ENCODE results near the gene RNF207. TPM values are rescaled to one million over a fixed set of nuclear protein-coding genes. Genes with fewer than 3 reads are reported as not detected.

RNF207 gene
- polyA plus RNA-seq, 1 of the 3 experiments (the other 2 are of a cell fraction): 25.4 TPM

DNA sequence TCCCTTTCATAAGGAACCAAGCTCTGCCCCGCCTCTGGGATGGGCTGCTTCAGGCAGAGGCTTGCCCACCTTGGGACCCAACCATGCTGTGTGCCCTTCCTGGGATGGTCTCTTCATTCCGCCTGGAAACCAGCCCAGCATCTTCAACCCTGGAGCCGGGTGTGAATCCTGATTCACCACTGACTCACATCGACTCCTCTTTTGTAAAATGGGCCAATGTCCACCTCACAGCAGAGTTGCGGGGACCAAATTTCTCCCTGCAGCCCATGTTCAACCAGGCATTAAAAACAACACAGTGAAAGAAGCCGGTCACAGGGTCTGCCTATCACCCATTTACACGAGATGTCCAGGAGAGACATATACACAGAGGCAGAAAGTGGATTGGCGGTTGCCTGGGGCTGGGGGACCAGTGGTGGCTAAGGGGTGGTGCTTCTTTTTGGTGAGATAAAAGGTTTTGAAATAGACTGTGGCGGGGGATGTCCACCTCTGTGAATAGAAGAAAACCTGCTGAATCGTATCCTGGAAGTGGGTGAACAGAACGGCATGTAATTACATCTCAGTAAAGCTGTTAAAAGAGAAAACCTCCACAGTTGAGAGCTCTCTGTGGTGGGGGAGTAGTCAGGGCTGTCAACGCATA is 61.9 kb downstream of the RNF207 start:
- Histone ChIP-seq H3K9me3 (no peaks in the 10 kb centered on the region), H3K4me1 (ENCODE audit: control insufficient read depth in 1 of 2, insufficient read depth in 2 of 2, low read depth in 1 of 2, low read length in 1 of 2) (peaks cover under 1 to 49% of the 10 kb centered on the region in 2 experiments; a peak in 2 of 4 replicates), H4K20me1 (ENCODE audit: insufficient read depth) (peaks cover 5% of the 10 kb centered on the region; the same call in 1 of the 2 replicates), H3K27ac (ENCODE audit: low read depth in 2 of 2, low read length in 1 of 2) (no peak overlapping the region), H3K36me3 (replicated peaks in 1 of 2; ENCODE audit: control insufficient read depth in 1 of 2, insufficient read depth in 2 of 2, low read length in 1 of 2) (no peaks in the 10 kb centered on the region), H3F3A (replicated peaks; ENCODE audit: insufficient read depth) (no peaks in the 10 kb centered on the region), H3K9ac (no peak overlapping the region), H3K4me3 (ENCODE audit: low read depth in 2 of 2, low read length in 1 of 2) (no peak overlapping the region), H3K27me3 (ENCODE audit: insufficient read depth) (no peaks in the 10 kb centered on the region), H3K4me2 (no peak overlapping the region), H2AFZ (ENCODE audit: low read depth) (no peak overlapping the region), H3K9me2 (no peaks in the 10 kb centered on the region), H3K79me2 (ENCODE audit: insufficient read depth) (no peaks in the 10 kb centered on the region)
- ChIA-PET POLR2A (no interaction called here), CTCF (interaction anchor here (1.0 to 3.3 kb wide), 3 partner anchors 21 to 42 kb away, joined by 3 to 22 read pairs (median 8); no protein-coding TSS in a partner anchor)
- no peak for TF ChIP-seq NFIC (IDR thresholded peaks at IDR 0.05; ENCODE audit: borderline replicate concordance)
- TF ChIP-seq JUND (IDR thresholded peaks at IDR 0.05): no peak
- TF ChIP-seq YY1 (IDR thresholded peaks at IDR 0.05; ENCODE audit: low read depth): no peak
- TF ChIP-seq ELF1 (IDR thresholded peaks at IDR 0.05): no peak
- TF ChIP-seq FOXJ3 (CRISPR knock-in tag; IDR thresholded peaks at IDR 0.05): no peak
- TF ChIP-seq GABPA (IDR thresholded peaks at IDR 0.05; ENCODE audit: low read depth): no peak
- no peak for TF ChIP-seq EP300 (IDR thresholded peaks at IDR 0.05; ENCODE audit: borderline replicate concordance in 1 of 2, low read depth in 1 of 2, low read length in 1 of 2)
- TF ChIP-seq, protein P1, sequence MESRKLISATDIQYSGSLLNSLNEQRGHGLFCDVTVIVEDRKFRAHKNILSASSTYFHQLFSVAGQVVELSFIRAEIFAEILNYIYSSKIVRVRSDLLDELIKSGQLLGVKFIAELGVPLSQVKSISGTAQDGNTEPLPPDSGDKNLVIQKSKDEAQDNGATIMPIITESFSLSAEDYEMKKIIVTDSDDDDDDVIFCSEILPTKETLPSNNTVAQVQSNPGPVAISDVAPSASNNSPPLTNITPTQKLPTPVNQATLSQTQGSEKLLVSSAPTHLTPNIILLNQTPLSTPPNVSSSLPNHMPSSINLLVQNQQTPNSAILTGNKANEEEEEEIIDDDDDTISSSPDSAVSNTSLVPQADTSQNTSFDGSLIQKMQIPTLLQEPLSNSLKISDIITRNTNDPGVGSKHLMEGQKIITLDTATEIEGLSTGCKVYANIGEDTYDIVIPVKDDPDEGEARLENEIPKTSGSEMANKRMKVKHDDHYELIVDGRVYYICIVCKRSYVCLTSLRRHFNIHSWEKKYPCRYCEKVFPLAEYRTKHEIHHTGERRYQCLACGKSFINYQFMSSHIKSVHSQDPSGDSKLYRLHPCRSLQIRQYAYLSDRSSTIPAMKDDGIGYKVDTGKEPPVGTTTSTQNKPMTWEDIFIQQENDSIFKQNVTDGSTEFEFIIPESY (IDR thresholded peaks at IDR 0.05; ENCODE audit: borderline replicate concordance, low read depth): no peak
- TF ChIP-seq RXRA (IDR thresholded peaks at IDR 0.05; ENCODE audit: borderline replicate concordance, low read depth): no peak
- no peak for TF ChIP-seq POLR2AphosphoS5 (IDR thresholded peaks at IDR 0.05; ENCODE audit: low read depth, low read length)
- TF ChIP-seq FOXM1 (IDR thresholded peaks at IDR 0.05; ENCODE audit: low read depth): no peak
- TF ChIP-seq USF1 (IDR thresholded peaks at IDR 0.05; ENCODE audit: borderline replicate concordance, low read depth): no peak
- no peak for TF ChIP-seq MEF2A (IDR thresholded peaks at IDR 0.05; ENCODE audit: borderline replicate concordance, low read depth)
- TF ChIP-seq, protein P2, sequence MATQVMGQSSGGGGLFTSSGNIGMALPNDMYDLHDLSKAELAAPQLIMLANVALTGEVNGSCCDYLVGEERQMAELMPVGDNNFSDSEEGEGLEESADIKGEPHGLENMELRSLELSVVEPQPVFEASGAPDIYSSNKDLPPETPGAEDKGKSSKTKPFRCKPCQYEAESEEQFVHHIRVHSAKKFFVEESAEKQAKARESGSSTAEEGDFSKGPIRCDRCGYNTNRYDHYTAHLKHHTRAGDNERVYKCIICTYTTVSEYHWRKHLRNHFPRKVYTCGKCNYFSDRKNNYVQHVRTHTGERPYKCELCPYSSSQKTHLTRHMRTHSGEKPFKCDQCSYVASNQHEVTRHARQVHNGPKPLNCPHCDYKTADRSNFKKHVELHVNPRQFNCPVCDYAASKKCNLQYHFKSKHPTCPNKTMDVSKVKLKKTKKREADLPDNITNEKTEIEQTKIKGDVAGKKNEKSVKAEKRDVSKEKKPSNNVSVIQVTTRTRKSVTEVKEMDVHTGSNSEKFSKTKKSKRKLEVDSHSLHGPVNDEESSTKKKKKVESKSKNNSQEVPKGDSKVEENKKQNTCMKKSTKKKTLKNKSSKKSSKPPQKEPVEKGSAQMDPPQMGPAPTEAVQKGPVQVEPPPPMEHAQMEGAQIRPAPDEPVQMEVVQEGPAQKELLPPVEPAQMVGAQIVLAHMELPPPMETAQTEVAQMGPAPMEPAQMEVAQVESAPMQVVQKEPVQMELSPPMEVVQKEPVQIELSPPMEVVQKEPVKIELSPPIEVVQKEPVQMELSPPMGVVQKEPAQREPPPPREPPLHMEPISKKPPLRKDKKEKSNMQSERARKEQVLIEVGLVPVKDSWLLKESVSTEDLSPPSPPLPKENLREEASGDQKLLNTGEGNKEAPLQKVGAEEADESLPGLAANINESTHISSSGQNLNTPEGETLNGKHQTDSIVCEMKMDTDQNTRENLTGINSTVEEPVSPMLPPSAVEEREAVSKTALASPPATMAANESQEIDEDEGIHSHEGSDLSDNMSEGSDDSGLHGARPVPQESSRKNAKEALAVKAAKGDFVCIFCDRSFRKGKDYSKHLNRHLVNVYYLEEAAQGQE (IDR thresholded peaks at IDR 0.05; ENCODE audit: low read depth, low read length): no peak
- TF ChIP-seq CHD2 (IDR thresholded peaks at IDR 0.05; ENCODE audit: low read length, partially characterized antibody): no peak
- no peak for TF ChIP-seq CTCF (IDR thresholded peaks at IDR 0.05)
- 86% methylated on average over 10 of the region's 12 CpGs for WGBS (ENCODE audit: low lambda C conversion rate)
- no peak for DNase-seq

All from SK-N-SH (cell line).